Measurements from ENCODE around the gene DHRS12. TPM values are rescaled to one million over a fixed set of nuclear protein-coding genes. Genes with fewer than 3 reads are reported as not detected.
A peak's percentile ranks its signal among the peaks of the same experiment; 100 is the strongest.

DHRS12 gene
- total RNA-seq, 1 experiment from 2014 or later = 10.2 TPM

- H3K27me3 Mint-ChIP-seq (ENCODE audit: low read depth) = no peaks in the 10 kb centered on the region
- DNase-seq (ENCODE audit: low spot score) = no peak
- H3K4me1 Mint-ChIP-seq = peaks cover 5% of the 10 kb centered on the region
- no peak overlapping the region for H3K4me3 Mint-ChIP-seq
- no peak for TF ChIP-seq ZBTB21 (CRISPR knock-in tag; IDR thresholded peaks at IDR 0.05; ENCODE audit: borderline replicate concordance)
- TF ChIP-seq FOXJ3 (CRISPR knock-in tag; IDR thresholded peaks at IDR 0.05; ENCODE audit: borderline replicate concordance) = no peak
- TF ChIP-seq TEAD4 (CRISPR knock-in tag; IDR thresholded peaks at IDR 0.05) = no peak
- TF ChIP-seq ZNF232 (CRISPR knock-in tag; IDR thresholded peaks at IDR 0.05) = no peak
- no peak for TF ChIP-seq KAT7 (CRISPR knock-in tag; IDR thresholded peaks at IDR 0.05; ENCODE audit: borderline replicate concordance)
- no peak for TF ChIP-seq MAX (CRISPR knock-in tag; IDR thresholded peaks at IDR 0.05)
- TF ChIP-seq ELF4 (CRISPR knock-in tag; IDR thresholded peaks at IDR 0.05; ENCODE audit: low read depth) = no peak
- ChIA-PET POLR2A (no interaction called here), CTCF (no interaction called here)
- no peak overlapping the region for H3K27ac Mint-ChIP-seq
- peaks cover 27% of the 10 kb centered on the region for H3K36me3 Mint-ChIP-seq
- ATAC-seq = no peak
- no peaks in the 10 kb centered on the region for H3K9me3 Mint-ChIP-seq
Measured at GRCh38 chr13:51738226-51738905, 65.6 kb downstream of the DHRS12 start.

DNA sequence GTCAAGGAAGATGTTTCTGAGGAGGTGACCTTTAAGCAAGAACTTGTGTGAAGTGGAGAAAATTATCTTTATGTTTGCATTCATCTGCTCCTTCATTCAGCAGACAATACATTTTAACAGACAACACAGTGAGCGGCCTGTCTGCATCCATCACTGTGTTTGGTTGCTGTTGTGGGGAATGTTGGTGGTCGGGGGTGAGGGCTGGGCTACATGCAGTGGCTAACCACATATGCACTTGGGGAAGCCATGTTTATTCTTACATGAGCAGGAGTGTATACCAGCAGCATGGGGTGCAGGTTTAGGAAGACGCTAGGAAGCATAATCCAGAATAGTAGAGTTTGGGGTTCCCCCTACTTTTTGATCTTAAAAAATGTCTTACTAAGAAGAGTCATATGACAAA, 66.4 kb downstream of the DHRS12 start:
- TF ChIP-seq ZNF317 (CRISPR knock-in tag; IDR thresholded peaks at IDR 0.05; ENCODE audit: borderline replicate concordance, low read depth) = no peak
- no peak for TF ChIP-seq CREB1 (CRISPR knock-in tag; IDR thresholded peaks at IDR 0.05)
- no peak for TF ChIP-seq SMAD4 (CRISPR knock-in tag; IDR thresholded peaks at IDR 0.05)
- TF ChIP-seq, protein P1, sequence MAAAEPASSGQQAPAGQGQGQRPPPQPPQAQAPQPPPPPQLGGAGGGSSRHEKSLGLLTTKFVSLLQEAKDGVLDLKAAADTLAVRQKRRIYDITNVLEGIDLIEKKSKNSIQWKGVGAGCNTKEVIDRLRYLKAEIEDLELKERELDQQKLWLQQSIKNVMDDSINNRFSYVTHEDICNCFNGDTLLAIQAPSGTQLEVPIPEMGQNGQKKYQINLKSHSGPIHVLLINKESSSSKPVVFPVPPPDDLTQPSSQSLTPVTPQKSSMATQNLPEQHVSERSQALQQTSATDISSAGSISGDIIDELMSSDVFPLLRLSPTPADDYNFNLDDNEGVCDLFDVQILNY (CRISPR knock-in tag; IDR thresholded peaks at IDR 0.05) = no peak
- no peak for TF ChIP-seq RORB (CRISPR knock-in tag; IDR thresholded peaks at IDR 0.05)
- TF ChIP-seq ESRRA (CRISPR knock-in tag; IDR thresholded peaks at IDR 0.05; ENCODE audit: borderline replicate concordance) = no peak
- DNase-seq (ENCODE audit: low spot score) (no peak), ATAC-seq (no peak)
- CTCF ChIA-PET = interaction anchor here (0.6 kb wide), 1 partner anchor 612 kb away, joined by 3 read pairs; no protein-coding TSS in a partner anchor
- H3K27me3 Mint-ChIP-seq (ENCODE audit: low read depth) = no peaks in the 10 kb centered on the region
- H3K27ac Mint-ChIP-seq = peak overlapping the region; percentile 76; the same call in 1 of the 2 replicates
- peaks cover 7% of the 10 kb centered on the region for H3K4me1 Mint-ChIP-seq
- H3K9me3 Mint-ChIP-seq = no peaks in the 10 kb centered on the region
- H3K4me3 Mint-ChIP-seq = no peak overlapping the region
- POLR2A ChIA-PET = no interaction called here
- H3K36me3 Mint-ChIP-seq = peaks cover 25% of the 10 kb centered on the region

DNA sequence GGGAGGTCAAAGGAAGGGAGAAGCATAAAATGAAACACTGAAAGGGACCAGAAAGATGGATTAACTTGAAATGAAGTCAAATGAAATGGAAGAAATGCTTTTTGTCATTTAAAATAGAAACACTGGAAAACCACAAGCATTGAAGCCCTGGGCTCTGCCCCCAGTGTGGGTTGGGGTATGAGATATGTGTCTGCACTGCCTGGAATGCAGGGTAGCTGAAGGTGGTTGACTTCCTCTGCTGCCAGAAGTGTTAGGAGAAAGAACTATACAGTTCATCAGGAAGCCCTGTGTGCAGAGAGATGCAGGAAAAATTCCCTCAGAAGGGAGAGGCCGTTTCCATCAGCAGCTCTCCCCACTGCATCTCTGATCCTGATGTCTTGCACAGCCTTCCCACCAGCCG, 69.2 kb downstream of the DHRS12 start:
- no peaks in the 10 kb centered on the region for H3K9me3 Mint-ChIP-seq
- TF ChIP-seq, protein P2, sequence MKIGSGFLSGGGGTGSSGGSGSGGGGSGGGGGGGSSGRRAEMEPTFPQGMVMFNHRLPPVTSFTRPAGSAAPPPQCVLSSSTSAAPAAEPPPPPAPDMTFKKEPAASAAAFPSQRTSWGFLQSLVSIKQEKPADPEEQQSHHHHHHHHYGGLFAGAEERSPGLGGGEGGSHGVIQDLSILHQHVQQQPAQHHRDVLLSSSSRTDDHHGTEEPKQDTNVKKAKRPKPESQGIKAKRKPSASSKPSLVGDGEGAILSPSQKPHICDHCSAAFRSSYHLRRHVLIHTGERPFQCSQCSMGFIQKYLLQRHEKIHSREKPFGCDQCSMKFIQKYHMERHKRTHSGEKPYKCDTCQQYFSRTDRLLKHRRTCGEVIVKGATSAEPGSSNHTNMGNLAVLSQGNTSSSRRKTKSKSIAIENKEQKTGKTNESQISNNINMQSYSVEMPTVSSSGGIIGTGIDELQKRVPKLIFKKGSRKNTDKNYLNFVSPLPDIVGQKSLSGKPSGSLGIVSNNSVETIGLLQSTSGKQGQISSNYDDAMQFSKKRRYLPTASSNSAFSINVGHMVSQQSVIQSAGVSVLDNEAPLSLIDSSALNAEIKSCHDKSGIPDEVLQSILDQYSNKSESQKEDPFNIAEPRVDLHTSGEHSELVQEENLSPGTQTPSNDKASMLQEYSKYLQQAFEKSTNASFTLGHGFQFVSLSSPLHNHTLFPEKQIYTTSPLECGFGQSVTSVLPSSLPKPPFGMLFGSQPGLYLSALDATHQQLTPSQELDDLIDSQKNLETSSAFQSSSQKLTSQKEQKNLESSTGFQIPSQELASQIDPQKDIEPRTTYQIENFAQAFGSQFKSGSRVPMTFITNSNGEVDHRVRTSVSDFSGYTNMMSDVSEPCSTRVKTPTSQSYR (CRISPR knock-in tag; IDR thresholded peaks at IDR 0.05) = no peak
- TF ChIP-seq SMAD4 (CRISPR knock-in tag; IDR thresholded peaks at IDR 0.05) = no peak
- no peak for TF ChIP-seq SOX15 (CRISPR knock-in tag; IDR thresholded peaks at IDR 0.05)
- no peak for TF ChIP-seq ETV6 (CRISPR knock-in tag; IDR thresholded peaks at IDR 0.05)
- TF ChIP-seq GABPB1 (CRISPR knock-in tag; IDR thresholded peaks at IDR 0.05) = no peak
- TF ChIP-seq NR3C1 (CRISPR knock-in tag; conservative IDR thresholded peaks at IDR 0.05; ENCODE audit: low read depth) = no peak
- no peak for TF ChIP-seq CREM (CRISPR knock-in tag; IDR thresholded peaks at IDR 0.05)
- TF ChIP-seq ZNF423 (CRISPR knock-in tag; IDR thresholded peaks at IDR 0.05) = no peak
- no peak for TF ChIP-seq MXD4 (CRISPR knock-in tag; IDR thresholded peaks at IDR 0.05; ENCODE audit: borderline replicate concordance)
- no peak for TF ChIP-seq JAZF1 (CRISPR knock-in tag; IDR thresholded peaks at IDR 0.05)
- TF ChIP-seq KAT7 (CRISPR knock-in tag; IDR thresholded peaks at IDR 0.05; ENCODE audit: borderline replicate concordance) = no peak
- no peak for TF ChIP-seq FOXJ3 (CRISPR knock-in tag; IDR thresholded peaks at IDR 0.05; ENCODE audit: borderline replicate concordance)
- no peak for TF ChIP-seq PRRX2 (CRISPR knock-in tag; IDR thresholded peaks at IDR 0.05)
- no peak for TF ChIP-seq GRHL2 (CRISPR knock-in tag; IDR thresholded peaks at IDR 0.05; ENCODE audit: insufficient replicate concordance, severe bottlenecking)
- no peak overlapping the region for H3K27ac Mint-ChIP-seq
- POLR2A ChIA-PET = no interaction called here
- no peak for ATAC-seq
- no peaks in the 10 kb centered on the region for H3K27me3 Mint-ChIP-seq (ENCODE audit: low read depth)
- DNase-seq (ENCODE audit: low spot score) = no peak
- peaks cover 7% of the 10 kb centered on the region for H3K4me1 Mint-ChIP-seq
- no peak overlapping the region for H3K4me3 Mint-ChIP-seq
- CTCF ChIA-PET = no interaction called here
- peaks cover 19% of the 10 kb centered on the region for H3K36me3 Mint-ChIP-seq

All from WTC11 (cell line).